ENCODE results near the gene TRAPPC4. TPM values are rescaled to one million over a fixed set of nuclear protein-coding genes. Genes with fewer than 3 reads are reported as not detected.
"Not testable (repeated sequence)": the region's sequence is repeated elsewhere in the genome, so short reads cannot be mapped to it uniquely, and the experiment has no call there.

Gene TRAPPC4
- polyA plus RNA-seq, 4 donors, result 59.1 to 103 (median 79.7) TPM

DNA sequence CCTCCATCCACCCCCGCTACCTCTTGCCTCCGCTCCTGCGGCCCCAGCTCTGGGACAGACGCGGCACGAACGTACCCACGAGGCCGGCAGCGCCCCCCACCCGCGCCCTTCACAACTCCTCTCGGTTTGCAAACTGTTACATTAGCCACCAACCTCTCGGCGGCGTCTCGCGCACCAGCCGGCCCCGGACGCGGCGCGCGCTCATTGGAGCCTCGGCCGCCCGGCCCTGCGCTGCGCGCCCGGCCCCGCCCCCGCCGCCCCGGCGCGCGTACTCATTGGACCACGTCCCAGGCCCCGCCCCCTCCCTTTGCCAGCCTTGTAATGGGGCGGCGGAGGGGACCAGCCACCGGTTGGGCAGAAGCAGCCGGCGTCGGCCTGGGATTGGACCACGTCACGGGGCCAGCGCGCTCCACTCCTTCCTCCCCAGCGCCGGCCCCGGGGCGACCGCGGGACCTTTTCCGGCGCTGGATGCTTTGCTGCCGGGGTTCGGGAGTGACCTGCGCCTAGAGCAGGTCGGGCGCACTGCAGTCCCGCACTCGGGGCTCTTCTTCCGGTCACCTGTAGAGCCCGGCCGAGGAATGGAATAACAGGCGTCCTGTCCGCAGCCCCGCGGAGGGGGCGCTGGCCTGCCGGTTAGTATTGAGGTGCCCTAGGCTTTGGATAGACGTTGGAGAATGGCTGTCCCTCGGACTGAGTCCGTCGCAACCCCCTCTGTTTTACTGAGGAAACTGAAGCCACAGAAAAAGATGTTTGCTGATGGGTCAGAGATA lies 38.6 kb downstream of the TRAPPC4 start, which contains the start of gene HYOU1:
Gene HYOU1, minus strand, starts transcription at position 206 of the 770 bp plus-strand sequence. CDS start 1,045 bp downstream, outside the sequence.
- DNase-seq (peak; percentile 98 to 99), FAIRE-seq (no peak)
- H3K27me3 ChIP-seq (ENCODE audit: control insufficient read depth in 3 of 3, insufficient read depth in 3 of 3, low read length in 3 of 3), result no peaks in the 10 kb centered on the region
- H3K36me3 ChIP-seq (ENCODE audit: control insufficient read depth in 3 of 3, insufficient read depth in 2 of 3, low read depth in 1 of 3, low read length in 3 of 3), result peaks cover 6 to 33% (median 16%) of the 10 kb centered on the region in 3 donors
- H3K4me3 ChIP-seq (ENCODE audit: low read depth in 1 of 3, low read length in 3 of 3), result peak within 1 kb of the TSS; percentile 91 to 96 (median 93)
- 0 to 1% (median 0%) methylated on average over 41 to 79 of the region's 79 CpGs for WGBS, 3 donors
- peak within 1 kb of the TSS; percentile 89 to 97 (median 91) for H3K27ac ChIP-seq (ENCODE audit: low read depth in 1 of 3, low read length in 2 of 3)
- H3K9me3 ChIP-seq (ENCODE audit: control insufficient read depth in 2 of 2, insufficient read depth in 1 of 2, low read depth in 1 of 2, low read length in 1 of 2), result no peaks in the 10 kb centered on the region
- peaks cover 0 to 8% (median 2%) of the 10 kb centered on the region in 3 donors for H3K4me1 ChIP-seq (ENCODE audit: control insufficient read depth in 3 of 3, insufficient read depth in 2 of 3, low read depth in 1 of 3, low read length in 2 of 3)

DNA sequence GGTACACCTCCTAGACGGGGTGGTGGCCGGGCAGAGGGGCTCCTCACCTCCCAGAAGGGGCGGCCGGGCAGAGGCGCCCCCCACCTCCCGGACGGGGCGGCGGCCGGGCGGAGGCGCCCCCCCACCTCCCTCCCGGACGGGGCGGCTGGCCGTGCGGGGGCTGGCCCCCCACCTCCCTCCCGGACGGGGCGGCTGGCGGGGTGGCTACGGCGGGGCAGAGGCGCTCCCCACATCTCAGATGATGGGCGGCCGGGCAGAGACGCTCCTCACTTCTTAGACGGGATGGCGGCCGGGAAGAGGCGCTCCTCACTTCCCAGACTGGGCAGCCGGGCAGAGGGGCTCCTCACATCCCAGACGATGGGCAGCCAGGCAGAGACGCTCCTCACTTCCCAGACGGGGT lies 40.6 kb downstream of the TRAPPC4 start:
- H3K4me1 ChIP-seq (ENCODE audit: control insufficient read depth in 3 of 3, insufficient read depth in 2 of 3, low read depth in 1 of 3, low read length in 2 of 3); H3K9me3 ChIP-seq (ENCODE audit: control insufficient read depth in 2 of 2, insufficient read depth in 1 of 2, low read depth in 1 of 2, low read length in 1 of 2); DNase-seq; FAIRE-seq; H3K4me3 ChIP-seq (ENCODE audit: low read depth in 1 of 3, low read length in 3 of 3); H3K27ac ChIP-seq (ENCODE audit: low read depth in 1 of 3, low read length in 2 of 3); H3K27me3 ChIP-seq (ENCODE audit: control insufficient read depth in 3 of 3, insufficient read depth in 3 of 3, low read length in 3 of 3): not testable (repeated sequence)
- H3K36me3 ChIP-seq (ENCODE audit: control insufficient read depth in 3 of 3, insufficient read depth in 2 of 3, low read depth in 1 of 3, low read length in 3 of 3), result peaks cover 2 to 19% (median 8%) of the 10 kb centered on the region in 3 donors
- 88 to 92% (median 92%) methylated on average over 16 to 31 of the region's 35 CpGs for WGBS, 3 donors

DNA sequence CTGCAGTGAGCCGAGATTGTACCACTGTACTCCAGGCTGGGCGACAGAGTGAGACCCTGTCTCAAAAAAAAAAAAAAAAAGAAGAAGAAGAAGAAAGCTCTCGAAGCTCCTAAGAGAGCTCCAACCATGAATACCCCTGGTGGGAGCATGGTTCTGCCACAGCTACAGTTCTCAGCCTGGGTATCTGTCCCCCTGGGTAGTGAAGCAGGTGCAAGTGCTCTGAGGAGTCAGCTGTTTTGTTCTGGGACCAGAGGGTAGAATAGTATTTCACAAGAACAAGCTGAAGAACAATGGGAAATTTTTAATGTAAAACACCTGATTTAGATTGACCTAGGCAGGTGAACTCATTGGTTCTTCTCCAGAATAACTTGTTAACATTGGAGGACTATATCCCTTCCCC lies 42.7 kb downstream of the TRAPPC4 start:
- H3K4me1 ChIP-seq (ENCODE audit: control insufficient read depth in 3 of 3, insufficient read depth in 2 of 3, low read depth in 1 of 3, low read length in 2 of 3), result no peaks in the 10 kb centered on the region
- H3K36me3 ChIP-seq (ENCODE audit: control insufficient read depth in 3 of 3, insufficient read depth in 2 of 3, low read depth in 1 of 3, low read length in 3 of 3), result peaks cover 0 to 9% (median 2%) of the 10 kb centered on the region in 3 donors
- H3K4me3 ChIP-seq (ENCODE audit: low read depth in 1 of 3, low read length in 3 of 3), result no peak overlapping the region
- FAIRE-seq (no peak), DNase-seq (no peak)
- no peak overlapping the region for H3K27ac ChIP-seq (ENCODE audit: low read depth in 1 of 3, low read length in 2 of 3)
- WGBS, 3 donors, result 91 to 98% (median 95%) methylated on average over 3 of the region's 3 CpGs
- no peaks in the 10 kb centered on the region for H3K27me3 ChIP-seq (ENCODE audit: control insufficient read depth in 3 of 3, insufficient read depth in 3 of 3, low read length in 3 of 3)
- no peaks in the 10 kb centered on the region for H3K9me3 ChIP-seq (ENCODE audit: control insufficient read depth in 2 of 2, insufficient read depth in 1 of 2, low read depth in 1 of 2, low read length in 1 of 2)

DNA sequence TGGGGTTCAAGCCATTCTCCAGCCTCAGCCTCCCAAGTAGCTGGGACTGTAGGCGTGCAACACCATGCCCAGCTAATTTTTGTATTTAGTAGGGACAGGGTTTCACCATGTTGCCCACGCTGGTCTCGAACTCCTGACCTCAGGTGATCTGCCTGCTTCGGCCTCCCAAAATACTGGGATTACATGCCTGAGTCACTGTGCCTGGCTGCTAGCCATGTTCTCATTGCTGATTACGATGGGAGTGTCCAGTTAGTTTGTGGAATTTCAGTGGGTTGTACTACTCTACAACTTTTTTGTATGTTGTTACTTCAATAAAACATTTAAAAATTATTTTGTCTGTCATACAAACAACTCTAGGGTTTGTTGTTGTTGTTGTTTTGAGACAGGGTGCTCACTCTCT lies 44.2 kb downstream of the TRAPPC4 start:
- H3K27me3 ChIP-seq (ENCODE audit: control insufficient read depth in 3 of 3, insufficient read depth in 3 of 3, low read length in 3 of 3), result no peaks in the 10 kb centered on the region
- WGBS, 3 donors, result 47 to 64% (median 62%) methylated on average over 5 of the region's 5 CpGs
- DNase-seq (no peak), FAIRE-seq (no peak)
- no peak overlapping the region for H3K27ac ChIP-seq (ENCODE audit: low read depth in 1 of 3, low read length in 2 of 3)
- H3K9me3 ChIP-seq (ENCODE audit: control insufficient read depth in 2 of 2, insufficient read depth in 1 of 2, low read depth in 1 of 2, low read length in 1 of 2), result no peaks in the 10 kb centered on the region
- no peak overlapping the region for H3K4me3 ChIP-seq (ENCODE audit: low read depth in 1 of 3, low read length in 3 of 3)
- peaks cover 0 to 9% (median 2%) of the 10 kb centered on the region in 3 donors for H3K36me3 ChIP-seq (ENCODE audit: control insufficient read depth in 3 of 3, insufficient read depth in 2 of 3, low read depth in 1 of 3, low read length in 3 of 3)
- peaks cover 0 to 4% (median 0%) of the 10 kb centered on the region in 3 donors for H3K4me1 ChIP-seq (ENCODE audit: control insufficient read depth in 3 of 3, insufficient read depth in 2 of 3, low read depth in 1 of 3, low read length in 2 of 3)

DNA sequence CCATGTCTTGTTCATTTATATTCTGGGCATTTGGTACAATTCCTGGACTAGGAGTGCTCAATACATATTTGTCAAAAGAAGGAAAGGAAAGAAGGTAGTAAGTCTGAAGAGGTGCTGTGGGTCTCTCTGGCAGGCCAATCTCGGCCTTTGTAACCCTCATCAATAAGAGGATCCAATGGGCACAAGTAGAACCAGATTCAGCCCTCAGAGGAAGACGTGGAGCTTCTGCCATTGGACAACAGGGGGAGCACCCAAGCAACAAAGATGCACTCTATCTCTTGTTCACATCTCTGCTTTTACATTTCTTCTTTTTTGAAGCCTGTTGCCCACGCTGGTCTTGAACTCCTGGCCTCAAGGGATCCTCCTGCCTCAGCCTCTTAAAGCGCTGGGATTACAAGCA lies 46.8 kb downstream of the TRAPPC4 start:
- peaks cover 0 to 13% (median 4%) of the 10 kb centered on the region in 3 donors for H3K36me3 ChIP-seq (ENCODE audit: control insufficient read depth in 3 of 3, insufficient read depth in 2 of 3, low read depth in 1 of 3, low read length in 3 of 3)
- FAIRE-seq, result no peak
- no peak overlapping the region for H3K4me3 ChIP-seq (ENCODE audit: low read depth in 1 of 3, low read length in 3 of 3)
- 43 to 57% (median 49%) methylated on average over 4 of the region's 4 CpGs for WGBS, 3 donors
- DNase-seq, result peak; percentile 40 to 58
- no peak overlapping the region for H3K27ac ChIP-seq (ENCODE audit: low read depth in 1 of 3, low read length in 2 of 3)
- H3K9me3 ChIP-seq (ENCODE audit: control insufficient read depth in 2 of 2, insufficient read depth in 1 of 2, low read depth in 1 of 2, low read length in 1 of 2), result no peaks in the 10 kb centered on the region
- no peaks in the 10 kb centered on the region for H3K27me3 ChIP-seq (ENCODE audit: control insufficient read depth in 3 of 3, insufficient read depth in 3 of 3, low read length in 3 of 3)
- H3K4me1 ChIP-seq (ENCODE audit: control insufficient read depth in 3 of 3, insufficient read depth in 2 of 3, low read depth in 1 of 3, low read length in 2 of 3), result peaks cover 0 to 9% (median 0%) of the 10 kb centered on the region in 3 donors

DNA sequence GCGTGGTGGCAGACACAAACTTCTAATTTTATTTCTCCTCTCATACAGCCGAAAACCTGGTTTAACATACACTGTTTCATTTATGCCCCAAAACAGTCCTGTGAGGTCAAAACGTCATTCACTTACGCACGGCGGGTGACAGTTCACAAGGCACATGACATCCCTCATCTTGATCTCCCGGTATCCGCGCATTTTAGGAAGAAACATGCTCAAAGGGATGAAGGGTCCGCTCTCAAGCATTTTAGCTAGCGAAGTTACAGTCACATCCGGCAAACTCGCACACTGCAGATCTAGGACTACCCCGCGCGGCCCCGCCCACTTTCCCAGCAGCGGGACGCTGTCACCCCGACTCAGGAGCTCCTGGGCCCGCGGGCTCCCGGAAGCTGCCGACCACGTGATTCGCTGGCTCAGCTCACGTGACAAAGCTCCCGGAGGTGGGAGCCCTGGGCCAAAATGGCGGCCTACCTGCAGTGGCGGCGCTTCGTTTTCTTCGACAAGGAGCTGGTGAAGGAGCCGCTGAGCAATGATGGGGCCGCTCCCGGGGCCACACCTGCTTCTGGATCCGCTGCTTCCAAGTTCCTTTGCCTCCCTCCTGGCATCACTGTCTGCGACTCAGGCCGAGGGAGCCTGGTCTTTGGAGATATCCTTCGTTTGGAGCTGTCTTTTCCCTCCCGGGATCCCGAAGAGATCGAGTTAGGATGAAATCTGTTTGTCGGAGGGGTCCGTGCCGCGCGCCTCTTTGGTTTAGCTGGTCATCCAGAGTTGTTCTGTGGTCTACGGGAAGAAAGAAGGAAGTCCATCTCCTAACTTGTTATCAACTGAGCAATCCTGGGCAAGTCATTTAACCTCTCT lies 49.0 kb downstream of the TRAPPC4 start, which contains the start of gene VPS11:
Gene VPS11, plus strand, starts transcription at position 448 of the 852 bp plus-strand sequence. Its CDS starts 6 bp downstream, at position 454.
- peaks cover 6 to 33% (median 9%) of the 10 kb centered on the region in 3 donors for H3K36me3 ChIP-seq (ENCODE audit: control insufficient read depth in 3 of 3, insufficient read depth in 2 of 3, low read depth in 1 of 3, low read length in 3 of 3)
- H3K4me1 ChIP-seq (ENCODE audit: control insufficient read depth in 3 of 3, insufficient read depth in 2 of 3, low read depth in 1 of 3, low read length in 2 of 3), result peaks cover 0 to 9% (median 0%) of the 10 kb centered on the region in 3 donors
- FAIRE-seq (no peak), DNase-seq (peak; percentile 98)
- no peaks in the 10 kb centered on the region for H3K27me3 ChIP-seq (ENCODE audit: control insufficient read depth in 3 of 3, insufficient read depth in 3 of 3, low read length in 3 of 3)
- peak within 1 kb of the TSS; percentile 47 to 94 (median 78) for H3K4me3 ChIP-seq (ENCODE audit: low read depth in 1 of 3, low read length in 3 of 3)
- H3K9me3 ChIP-seq (ENCODE audit: control insufficient read depth in 2 of 2, insufficient read depth in 1 of 2, low read depth in 1 of 2, low read length in 1 of 2), result no peaks in the 10 kb centered on the region
- peak within 1 kb of the TSS; percentile 61 to 95 (median 70) for H3K27ac ChIP-seq (ENCODE audit: low read depth in 1 of 3, low read length in 2 of 3)
- WGBS, 3 donors, result 0% methylated on average over 49 of the region's 49 CpGs

Other genes with a start within 250 kb of the TRAPPC4 start
- 10 to 100 TPM; 16.1 to 72.1 (median 22.2) TPM for gene DDX6, start 227.6 kb upstream of the TRAPPC4 start, polyA plus RNA-seq
- gene CXCR5, start 134.9 kb upstream of the TRAPPC4 start, polyA plus RNA-seq, result under 1 TPM; 0.15 to 0.61 (median 0.38) TPM
- 10 to 100 TPM; 11.6 to 29.6 (median 18.9) TPM for gene BCL9L, start 92.8 kb upstream of the TRAPPC4 start, polyA plus RNA-seq
- gene UPK2, start 62.5 kb upstream of the TRAPPC4 start, polyA plus RNA-seq, result under 1 TPM in 1 of 4 donors, not detected in 3; 0.04 TPM
- not detected for gene FOXR1, start 47.0 kb upstream of the TRAPPC4 start, polyA plus RNA-seq
- gene CENATAC, start 20.6 kb upstream of the TRAPPC4 start, polyA plus RNA-seq, result 10 to 100 TPM; 12.9 to 50.1 (median 28.6) TPM
- gene RPS25, start 423 bp upstream of the TRAPPC4 start, polyA plus RNA-seq, result 1,000 to 10,000 TPM; 1,156 to 2,444 (median 1,720) TPM
- gene SLC37A4, start 12.1 kb downstream of the TRAPPC4 start, polyA plus RNA-seq, result 100 to 1,000 TPM in 2 of 4 donors, 10 to 100 TPM in 2; 57.9 to 250 (median 96.9) TPM
- gene HYOU1, start 38.4 kb downstream of the TRAPPC4 start, polyA plus RNA-seq, result 100 to 1,000 TPM in 1 of 4 donors, 10 to 100 TPM in 3; 17.4 to 127 (median 53.3) TPM
- gene VPS11, start 49.1 kb downstream of the TRAPPC4 start, polyA plus RNA-seq, result 10 to 100 TPM; 26.0 to 56.4 (median 40.9) TPM
- gene HMBS, start 66.1 kb downstream of the TRAPPC4 start, polyA plus RNA-seq, result 10 to 100 TPM; 18.4 to 45.3 (median 20.5) TPM
- gene DPAGT1, start 83.1 kb downstream of the TRAPPC4 start, polyA plus RNA-seq, result 10 to 100 TPM; 10.8 to 51.2 (median 30.5) TPM
- 10 to 100 TPM; 14.9 to 21.7 (median 17.8) TPM for gene C2CD2L, start 88.6 kb downstream of the TRAPPC4 start, polyA plus RNA-seq
- gene HINFP, start 102.8 kb downstream of the TRAPPC4 start, polyA plus RNA-seq, result 10 to 100 TPM; 12.3 to 37.5 (median 19.3) TPM
- gene ABCG4, start 130.3 kb downstream of the TRAPPC4 start, polyA plus RNA-seq, result under 1 TPM in 3 of 4 donors, not detected in 1; 0.27 to 0.73 (median 0.34) TPM
- 10 to 100 TPM in 1 of 4 donors, 1 to 10 TPM in 3; 3.5 to 13.0 (median 6.6) TPM for gene NLRX1, start 150.0 kb downstream of the TRAPPC4 start, polyA plus RNA-seq
- 100 to 1,000 TPM in 2 of 4 donors, 10 to 100 TPM in 2; 33.6 to 258 (median 98.5) TPM for gene NHERF4, start 166.7 kb downstream of the TRAPPC4 start, polyA plus RNA-seq
- 10 to 100 TPM in 1 of 4 donors, 1 to 10 TPM in 3; 2.2 to 10.1 (median 4.3) TPM for gene CBL, start 187.6 kb downstream of the TRAPPC4 start, polyA plus RNA-seq